A673 (cell line): Measurements from ENCODE around the gene LINGO3. TPM values are rescaled to one million over a fixed set of nuclear protein-coding genes. Genes with fewer than 3 reads are reported as not detected.

Source experiments
- BruUV-seq: library from RNA; stranded (reverse); fragments of 400-500 nt; replicated peaks from 2 replicates; lab custom pipeline; 2021; lab: Mats Ljungman, UMichigan
- CTCF ChIA-PET: fragments of 300-600 bp; sonication (Branson Sonifier 250); formaldehyde crosslinking; loops from one replicate; lab custom pipeline; 2022; ENCODE audit warnings: antibody characterized with exemption; lab: Charles Lee
- POLR2A ChIA-PET: fragments of 300-600 bp; sonication (Branson Sonifier 250); formaldehyde crosslinking; loops from one replicate; lab custom pipeline; 2022; ENCODE audit warnings: antibody characterized with exemption; ENCODE audit not compliant: low non-redundant PET; lab: Charles Lee
- DNase-seq: peaks from one replicate; pipeline ENCODE4 v3.0.0-alpha.2; 2015; ENCODE audit warnings: low spot score
- H3K27ac ChIP-seq: fragments of 200-600 bp; sonication (generic); 2 replicates; pipeline ENCODE4 v1.5.1; 2016; ENCODE audit warnings: mixed run types, low read depth, mild to moderate bottlenecking, mixed read lengths, antibody characterized with exemption, low read length; ENCODE audit not compliant: poor library complexity, severe bottlenecking
- H3K27me3 ChIP-seq: fragments of 200-600 bp; sonication (generic); replicated peaks from 2 replicates; pipeline ENCODE4 v1.6.1; 2017; ENCODE audit warnings: mixed run types, low read depth, mild to moderate bottlenecking, mixed read lengths, antibody characterized with exemption, low read length; ENCODE audit not compliant: insufficient read depth, poor library complexity
- H3K36me3 ChIP-seq: fragments of 200-600 bp; sonication (generic); 2 replicates; pipeline ENCODE4 v1.6.1; 2016; ENCODE audit warnings: mixed run types, mild to moderate bottlenecking, mixed read lengths, antibody characterized with exemption, low read length; ENCODE audit not compliant: insufficient read depth, poor library complexity, severe bottlenecking
- H3K4me1 ChIP-seq: fragments of 200-600 bp; sonication (generic); 2 replicates; pipeline ENCODE4 v1.6.1; 2017; ENCODE audit warnings: mixed run types, mild to moderate bottlenecking, mixed read lengths, antibody characterized with exemption, low read length; ENCODE audit not compliant: insufficient read depth, poor library complexity, severe bottlenecking
- H3K4me3 ChIP-seq: fragments of 200-600 bp; sonication (generic); 2 replicates; pipeline ENCODE4 v1.5.1; 2016; ENCODE audit warnings: low read depth, mixed run types, mild to moderate bottlenecking, mixed read lengths, low read length; ENCODE audit not compliant: poor library complexity, severe bottlenecking
- H3K9me3 ChIP-seq: fragments of 200-600 bp; sonication (generic); 2 replicates; pipeline ENCODE4 v1.6.1; 2016; ENCODE audit warnings: mixed run types, low read depth, mild to moderate bottlenecking, mixed read lengths, antibody characterized with exemption, low read length; ENCODE audit not compliant: poor library complexity, severe bottlenecking
- CTCF ChIP-seq: fragments of 300-800, 200-600 bp; sonication (generic); conservative IDR thresholded peaks from 2 replicates; pipeline ENCODE4 v1.5.1; 2017; ENCODE audit warnings: low read depth, mild to moderate bottlenecking, antibody characterized with exemption, low read length, moderate library complexity, mixed read lengths
- EZH2 ChIP-seq: fragments of 200-600 bp; sonication (generic); IDR thresholded peaks from 2 replicates; pipeline ENCODE4 v1.6.1; 2017; ENCODE audit warnings: borderline replicate concordance, low read depth, mild to moderate bottlenecking, mixed read lengths, antibody characterized with exemption, low read length; ENCODE audit not compliant: poor library complexity, severe bottlenecking
- intact Hi-C: fragments of 100-400 bp; cut with micrococcal nuclease; formaldehyde crosslinking; loops from one replicate; pipeline ENCODE4 v1.10.0; 2022; ENCODE audit not compliant: unreplicated experiment
- total RNA-seq: library from RNA; stranded (reverse); gene quantifications from 2 replicates; pipeline ENCODE4 v1.2.3, GENCODE V29; 2021

Gene LINGO3
- total RNA-seq, 1 experiment from 2014 or later: not detected

GRCh38 chr19:2345794-2346663 lies 38.1 kb upstream of the LINGO3 start:
- Histone ChIP-seq H3K27ac (no peak overlapping the region), H3K27me3 (no peaks in the 10 kb centered on the region), H3K9me3 (no peaks in the 10 kb centered on the region), H3K4me1 (no peaks in the 10 kb centered on the region), H3K36me3 (peaks cover 5% of the 10 kb centered on the region), H3K4me3 (no peak overlapping the region)
- TF ChIP-seq EZH2 (no peak), CTCF (no peak)
- ChIA-PET CTCF (no interaction called here), POLR2A (no interaction called here)
- DNase-seq: no peak
- no TSS peak for BruUV-seq
- intact Hi-C loops: no loop called here

GRCh38 chr19:2345076-2345475 lies 37.1 kb upstream of the LINGO3 start:
- POLR2A ChIA-PET: no interaction called here
- Histone ChIP-seq H3K4me3 (no peak overlapping the region), H3K27me3 (no peaks in the 10 kb centered on the region), H3K27ac (no peak overlapping the region), H3K4me1 (no peaks in the 10 kb centered on the region), H3K36me3 (peaks cover 5% of the 10 kb centered on the region), H3K9me3 (no peaks in the 10 kb centered on the region)
- no peak for DNase-seq
- CTCF ChIA-PET: no interaction called here
- intact Hi-C loops: no loop called here
- TF ChIP-seq CTCF (no peak), EZH2 (no peak)
- no TSS peak for BruUV-seq

- BruUV-seq: no TSS peak
- no peaks in the 10 kb centered on the region for H3K4me1 ChIP-seq
- H3K36me3 ChIP-seq: peaks cover 5% of the 10 kb centered on the region
- no peak for TF ChIP-seq CTCF
- no peak for TF ChIP-seq EZH2
- POLR2A ChIA-PET: no interaction called here
- intact Hi-C loops: no loop called here
- H3K27me3 ChIP-seq: no peaks in the 10 kb centered on the region
- no peak overlapping the region for H3K27ac ChIP-seq
- DNase-seq: no peak
- no peaks in the 10 kb centered on the region for H3K9me3 ChIP-seq
- CTCF ChIA-PET: no interaction called here
- H3K4me3 ChIP-seq: no peak overlapping the region
Observed at GRCh38 chr19:2344381-2344870, 36.5 kb upstream of the LINGO3 start.
